Ovary (tissue), 9 donors: ENCODE results near the gene CLNK. TPM values are rescaled to one million over a fixed set of nuclear protein-coding genes. Genes with fewer than 3 reads are reported as not detected.

Experiments used
- DNase-seq, 5 donors: peaks; one replicate each; pipeline ENCODE4 v3.0.0-alpha.2; 2019 to 2020
- H3K27ac ChIP-seq, 2 donors: fragments of 200-600 bp; one replicate each; pipeline versions ENCODE4 v1.5.1 to v1.8.0; 2019 to 2022
- H3K27me3 ChIP-seq: fragments of 200-600 bp; one replicate; pipeline ENCODE4 v1.8.0; 2022
- H3K36me3 ChIP-seq: fragments of 200-600 bp; sonication (generic); one replicate; pipeline ENCODE4 v1.5.1; 2019
- H3K4me1 ChIP-seq: one replicate; pipeline ENCODE4 v1.8.1; 2013; ENCODE audit warnings: mild to moderate bottlenecking, moderate library complexity; ENCODE audit not compliant: insufficient read depth
- H3K4me3 ChIP-seq: fragments of 200-600 bp; sonication (generic); one replicate; pipeline ENCODE4 v1.5.1; 2017
- H3K9me3 ChIP-seq, 2 donors: fragments of 200-600 bp in 1 of 2; sonication (generic) in 1 of 2; one replicate each; pipeline versions ENCODE4 v1.5.1 to v1.8.1; 2013 to 2019; ENCODE audit warnings: mild to moderate bottlenecking in 1 of 2, moderate library complexity in 1 of 2
- CTCF ChIP-seq, 3 donors: fragments of 450-650 bp in 2 of 3; fragments of 200-600 bp in 1 of 3; IDR thresholded peaks; one replicate each; pipeline versions ENCODE4 v1.5.1 to v1.8.0; 2016 to 2022; ENCODE audit warnings: antibody characterized with exemption in 3 of 3, mild to moderate bottlenecking in 1 of 3
- EP300 ChIP-seq: sonication (generic); formaldehyde crosslinking; IDR thresholded peaks from one replicate; pipeline ENCODE4 v1.6.1; 2017; ENCODE audit warnings: antibody characterized with exemption
- POLR2A ChIP-seq: fragments of 450-650 bp; IDR thresholded peaks from one replicate; pipeline ENCODE4 v1.6.1; 2017; ENCODE audit warnings: antibody characterized with exemption, mild to moderate bottlenecking, moderate library complexity
- WGBS, 3 donors: extraction: QIAGEN DNeasy Blood & Tissue Kit in 1 of 3; methylation state at CpG; one replicate each; pipeline versions ENCODE4 v1.1.5 to v1.1.7; 2013 to 2017; 5-methylcytosine and 5-hydroxymethylcytosine counted together
- intact Hi-C, 4 donors: fragments of 100-400 bp; cut with DNase I; formaldehyde crosslinking; loops; one replicate each; pipeline versions ENCODE4 v1.11.0 to v1.15.1; 2022 to 2023
- polyA plus RNA-seq, 2 donors: library from polyadenylated mRNA; stranded (reverse); fragments of 200-250 nt in 1 of 2; fragments of 350-450 nt in 1 of 2; fragmentation: Illumina TruSeq in 1 of 2; extraction: RNeasy Lipid Tissue Mini Kit (QIAGEN cat#74804) in 1 of 2; gene quantifications; one replicate each; pipeline ENCODE4 v1.2.3, GENCODE V29; 2013 to 2014
- total RNA-seq, 7 donors: library from RNA; depleted of rRNA in 2 of 7; stranded (reverse); fragments of >200 nt in 2 of 7; fragmentation: NEBNext Ultra II Directional in 3 of 7; extraction: Animal tissue kit (Norgen Biotek cat#: 25700) in 3 of 7; gene quantifications; one replicate each; pipeline versions ENCODE4 v1.1.0 to v1.2.4, GENCODE V29; 2016 to 2023
- donor health status: DM: no; HTN: no; CAD: no; lungs with moderate emphysema.
- donor health status: DM: no; HTN: no; CAD: no.
- donor health status: Bipolar disorder and iron deficiency.
- donor health status: DM: yes; HTN: yes; CAD: no.
- donor health status: DM: no; HTN: no; CAD: no.
- donor health status: DM: yes; HTN: yes; CAD: no.

Gene CLNK
- total and polyA plus RNA-seq, 9 donors, result 0.10 to 0.23 (median 0.22) TPM; not detected in 6

GRCh38 chr4:10687526-10687925 is 3.0 kb upstream of the CLNK start:
- intact Hi-C loops, result no loop called here
- no peaks in the 10 kb centered on the region for H3K27me3 ChIP-seq
- WGBS, 3 donors, result 54 to 63% (median 63%) methylated on average over 5 of the region's 5 CpGs
- TF ChIP-seq CTCF (IDR thresholded peaks at IDR 0.05) (no peak), EP300 (no peak), POLR2A (no peak)
- no peak for DNase-seq
- no peaks in the 10 kb centered on the region for H3K36me3 ChIP-seq
- H3K9me3 ChIP-seq, result no peaks in the 10 kb centered on the region
- H3K4me3 ChIP-seq, result no peak overlapping the region
- peaks cover 10% of the 10 kb centered on the region for H3K4me1 ChIP-seq
- no peak overlapping the region for H3K27ac ChIP-seq

- TF ChIP-seq POLR2A, result no peak
- TF ChIP-seq CTCF (IDR thresholded peaks at IDR 0.05), result no peak
- no peak for TF ChIP-seq EP300
- Histone ChIP-seq H3K27me3 (no peaks in the 10 kb centered on the region), H3K27ac (no peak overlapping the region), H3K4me3 (no peak overlapping the region), H3K36me3 (no peaks in the 10 kb centered on the region), H3K4me1 (no peaks in the 10 kb centered on the region), H3K9me3 (no peaks in the 10 kb centered on the region)
- WGBS, 3 donors, result 89 to 93% (median 89%) methylated on average over 3 of the region's 3 CpGs
- DNase-seq, result no peak
- intact Hi-C loops, result no loop called here
Observed at GRCh38 chr4:10682397-10682796, 2.2 kb downstream of the CLNK start.

GRCh38 chr4:10677796-10678497 is 6.6 kb downstream of the CLNK start:
- no peaks in the 10 kb centered on the region for H3K4me1 ChIP-seq
- intact Hi-C loops, result no loop called here
- TF ChIP-seq EP300 (no peak), CTCF (IDR thresholded peaks at IDR 0.05) (no peak), POLR2A (no peak)
- 59 to 71% (median 64%) methylated on average over 5 of the region's 5 CpGs for WGBS, 3 donors
- H3K4me3 ChIP-seq, result no peak overlapping the region
- no peaks in the 10 kb centered on the region for H3K36me3 ChIP-seq
- H3K9me3 ChIP-seq, result no peaks in the 10 kb centered on the region
- no peak for DNase-seq
- no peaks in the 10 kb centered on the region for H3K27me3 ChIP-seq
- no peak overlapping the region for H3K27ac ChIP-seq

- intact Hi-C loops, result no loop called here
- Histone ChIP-seq H3K9me3 (no peaks in the 10 kb centered on the region), H3K4me1 (no peaks in the 10 kb centered on the region), H3K36me3 (no peaks in the 10 kb centered on the region), H3K27me3 (no peaks in the 10 kb centered on the region), H3K27ac (no peak overlapping the region), H3K4me3 (no peak overlapping the region)
- WGBS, 3 donors, result 85 to 90% (median 89%) methylated on average over 5 of the region's 5 CpGs
- TF ChIP-seq CTCF (IDR thresholded peaks at IDR 0.05) (no peak), EP300 (no peak), POLR2A (no peak)
- no peak for DNase-seq
Observed at GRCh38 chr4:10673817-10674369, 10.7 kb downstream of the CLNK start.
